Dermis blood vessel endothelial cell (primary cell): Measurements from ENCODE around the gene KIF18A. TPM values are rescaled to one million over a fixed set of nuclear protein-coding genes. Genes with fewer than 3 reads are reported as not detected.
A peak's percentile ranks its signal among the peaks of the same experiment; 100 is the strongest.
"Not testable (repeated sequence)": the region's sequence is repeated elsewhere in the genome, so short reads cannot be mapped to it uniquely, and the experiment has no call there.

Source experiments
- DNase-seq: peaks from one replicate; pipeline ENCODE4 v3.0.0; 2010
- total RNA-seq: library from RNA; depleted of rRNA; stranded (reverse); fragments of >200 nt; gene quantifications from 2 replicates; pipeline ENCODE4 v1.2.3, GENCODE V29; 2014

KIF18A gene
- 4.8 and 17.9 TPM in 2 replicates for total RNA-seq

GRCh38 chr11:28107750-28108618 lies at the start of gene KIF18A, which contains the start of gene METTL15:
TSS of gene KIF18A (minus strand) at chr11:28108156. CDS start at chr11:28097947, 10,209 bp downstream.
TSS of gene METTL15 (plus strand) at chr11:28108388. CDS start at chr11:28113335, 4,947 bp downstream.
- peak; percentile 100 for DNase-seq

DNA sequence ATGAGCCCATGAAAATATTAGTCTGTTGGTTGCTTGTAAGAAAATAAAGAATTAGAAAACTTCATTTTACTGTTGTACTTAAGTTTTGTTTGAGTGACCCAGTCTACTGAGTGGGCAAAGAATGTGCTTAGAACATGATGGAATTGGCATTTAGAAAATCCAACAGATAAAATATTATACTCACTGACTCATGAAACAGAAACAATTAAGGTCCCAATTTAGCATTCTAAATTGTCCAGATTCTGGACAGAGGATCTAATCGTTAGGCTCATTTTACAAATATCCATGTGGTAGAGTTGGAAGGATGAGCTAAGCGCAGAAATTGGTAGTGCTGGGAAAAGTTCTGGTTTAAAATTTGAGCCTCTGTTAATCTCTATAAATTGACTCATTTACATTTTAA lies 45.6 kb upstream of the KIF18A start:
- DNase-seq, result no peak

DNA sequence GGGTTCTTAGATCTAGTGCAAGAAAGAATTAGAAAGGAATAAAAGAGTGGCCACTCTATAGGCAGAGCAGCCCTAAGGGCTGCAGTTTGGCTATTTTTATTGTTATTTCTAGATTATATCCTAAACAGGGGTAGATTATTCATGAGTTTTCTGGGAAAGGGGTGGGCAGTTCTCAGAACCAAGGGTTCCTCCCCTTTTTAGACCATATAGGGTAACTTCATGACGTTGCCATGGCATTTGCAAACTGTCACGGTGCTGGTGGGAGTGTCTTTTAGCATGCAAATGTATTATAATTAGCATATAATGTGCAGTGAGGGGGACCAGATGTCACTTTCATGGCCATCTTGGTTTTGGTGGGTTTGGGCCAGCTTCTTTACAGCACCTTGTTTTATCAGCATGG lies 44.8 kb upstream of the KIF18A start:
- no peak for DNase-seq

- DNase-seq, result peak; percentile 89
Observed at GRCh38 chr11:28146123-28146751, 38.3 kb upstream of the KIF18A start.

DNA sequence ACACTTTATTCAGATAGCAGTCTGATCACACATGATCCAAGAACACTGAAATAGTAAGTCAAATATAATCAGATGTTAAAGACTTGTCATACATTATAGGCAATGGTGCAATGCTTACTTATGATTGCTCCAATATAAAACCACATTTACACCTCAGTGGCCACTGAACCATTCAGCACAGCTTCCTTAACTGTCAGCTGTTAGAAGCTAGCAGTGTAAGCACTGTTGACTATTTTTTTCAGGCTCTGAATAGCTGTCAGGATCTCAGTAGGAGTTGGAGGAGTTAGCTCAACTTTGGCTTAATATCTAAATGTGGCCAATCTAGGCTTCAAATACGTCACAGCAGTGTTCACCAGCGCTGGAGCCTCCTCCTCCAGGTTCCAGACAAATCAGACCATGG lies 36.9 kb upstream of the KIF18A start:
- no peak for DNase-seq

- DNase-seq, result no peak
Observed at GRCh38 chr11:28142724-28143123, 34.8 kb upstream of the KIF18A start.

DNA sequence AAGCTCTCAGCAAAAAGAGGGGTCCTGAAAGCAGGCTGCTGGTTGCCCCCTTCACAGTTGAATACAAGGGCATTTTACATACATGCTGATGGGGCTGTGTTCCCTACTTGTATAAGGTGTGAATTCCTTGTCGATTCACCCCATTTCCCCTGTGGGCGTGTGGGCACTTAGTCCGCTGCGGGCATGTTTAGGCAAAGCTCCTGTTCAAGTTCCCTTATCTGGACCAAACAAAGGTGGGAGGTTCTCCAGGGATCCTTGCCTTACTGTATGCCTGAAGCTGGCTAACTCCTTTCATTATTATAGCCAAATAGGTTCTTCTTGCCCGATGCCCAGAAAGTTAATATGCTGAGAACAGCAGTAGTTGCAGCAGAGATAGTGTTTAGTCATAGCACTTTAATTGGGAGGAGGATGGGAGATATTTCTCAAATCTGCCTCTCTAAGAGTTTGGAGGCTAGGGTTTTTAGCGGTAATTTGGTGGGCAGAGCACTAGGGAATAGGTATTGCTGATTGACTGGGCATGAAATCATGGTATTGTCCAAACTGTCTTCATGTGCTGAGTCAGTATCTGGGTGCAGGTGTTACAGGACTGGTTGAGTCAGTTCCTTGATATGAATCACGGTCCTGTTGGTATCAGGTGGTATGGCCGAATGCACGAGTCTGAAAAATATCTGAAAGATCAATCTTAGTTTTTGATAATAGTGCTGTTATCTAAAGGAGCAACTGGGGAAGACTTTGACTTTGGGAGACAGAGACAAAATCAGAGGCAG lies 32.9 kb upstream of the KIF18A start:
- no peak for DNase-seq

DNA sequence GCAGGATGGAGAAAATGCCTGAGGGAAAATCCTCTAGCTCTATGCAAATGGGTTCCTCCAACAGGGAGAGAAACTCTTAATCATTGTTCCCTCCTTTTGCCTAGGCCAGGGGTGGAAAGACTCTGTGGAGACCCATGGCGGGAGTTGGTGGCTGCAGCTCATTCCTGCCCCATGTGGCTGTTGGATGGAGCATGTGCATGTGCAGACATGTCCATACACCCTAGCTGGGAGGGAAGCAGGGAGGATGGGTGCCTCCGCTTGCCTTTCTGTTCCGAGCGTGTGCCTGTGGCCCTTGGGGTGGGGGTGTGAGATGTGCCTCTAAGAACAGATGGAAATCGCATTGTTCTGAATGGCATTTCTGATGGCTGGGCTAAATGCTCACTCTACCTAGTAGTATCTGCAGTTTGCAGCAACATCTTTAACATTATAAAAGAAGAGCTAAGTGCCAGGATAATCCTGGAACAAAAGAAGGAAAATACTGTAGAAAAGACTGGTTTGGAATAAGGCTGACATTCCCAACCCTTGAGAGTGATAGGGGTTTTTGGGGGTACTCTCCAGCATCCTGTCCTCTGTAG lies 32.0 kb upstream of the KIF18A start:
- no peak for DNase-seq

DNA sequence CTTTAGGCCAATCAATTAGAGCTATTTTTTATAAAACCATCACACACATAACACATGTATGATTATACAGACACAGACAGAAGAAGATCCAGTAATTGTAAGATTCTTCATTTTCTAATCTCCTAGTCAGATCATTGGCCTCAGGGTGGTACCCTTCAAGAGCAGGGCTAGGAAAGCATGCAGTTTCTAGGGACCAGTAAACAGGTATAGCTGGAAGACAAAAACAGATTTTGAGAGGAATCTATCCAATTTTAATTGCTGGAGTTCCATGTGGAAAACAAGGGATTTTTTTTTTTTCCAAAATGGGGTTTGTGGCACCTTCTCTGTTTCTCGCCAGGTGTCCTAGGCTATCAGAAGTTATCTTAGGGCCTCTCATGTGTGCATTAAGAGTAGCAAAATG lies 29.9 kb upstream of the KIF18A start:
- DNase-seq, result no peak

GRCh38 chr11:28137366-28137765 lies 29.4 kb upstream of the KIF18A start:
- DNase-seq, result no peak

DNA sequence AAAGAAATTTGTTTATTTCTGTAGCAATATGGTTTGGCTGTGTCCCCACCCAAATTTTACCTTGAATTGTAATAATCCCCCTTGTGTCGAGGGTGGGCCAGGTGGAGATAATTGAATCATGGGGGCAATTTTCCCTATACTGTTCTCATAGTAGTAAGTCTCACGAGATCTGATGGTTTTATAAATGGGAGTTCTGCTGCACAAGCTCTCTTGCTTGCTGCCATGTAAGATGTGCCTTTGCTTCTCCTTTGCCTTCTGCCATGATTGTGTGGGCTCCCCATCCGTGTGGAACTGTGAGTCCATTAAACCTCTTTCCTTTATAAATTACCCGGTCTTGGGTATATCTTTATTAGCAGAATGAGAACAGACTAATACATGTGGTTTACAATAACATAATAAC lies 28.2 kb upstream of the KIF18A start:
- DNase-seq, result not testable (repeated sequence)

- DNase-seq, result no peak
Observed at GRCh38 chr11:28133146-28133545, 25.2 kb upstream of the KIF18A start.

- DNase-seq, result no peak
Observed at GRCh38 chr11:28132548-28132947, 24.6 kb upstream of the KIF18A start.

GRCh38 chr11:28123151-28123581 lies 15.2 kb upstream of the KIF18A start:
- peak; percentile 27 for DNase-seq

DNA sequence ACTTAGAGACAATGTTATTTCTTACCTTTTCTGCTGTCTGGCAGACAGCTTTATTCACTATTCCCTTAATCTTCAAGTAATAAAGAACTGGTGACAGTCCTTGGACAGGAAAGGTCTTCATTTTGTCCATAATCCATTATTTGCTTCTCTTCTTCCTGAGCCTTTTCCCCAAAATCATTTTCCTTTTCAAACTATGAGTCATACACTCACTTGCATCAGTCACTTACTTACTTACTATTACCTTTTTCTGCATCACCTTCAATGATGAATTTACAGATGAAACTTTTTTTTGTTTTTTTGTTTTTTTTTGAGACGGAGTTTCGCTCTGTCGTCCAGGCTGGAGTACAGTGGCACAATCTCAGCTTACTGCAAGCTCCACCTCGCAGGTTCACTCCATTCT lies 9.8 kb upstream of the KIF18A start:
- no peak for DNase-seq

GRCh38 chr11:28114731-28115130 lies 6.8 kb upstream of the KIF18A start:
- DNase-seq, result no peak

- DNase-seq, result no peak
Observed at GRCh38 chr11:28114116-28114515, 6.2 kb upstream of the KIF18A start.

DNA sequence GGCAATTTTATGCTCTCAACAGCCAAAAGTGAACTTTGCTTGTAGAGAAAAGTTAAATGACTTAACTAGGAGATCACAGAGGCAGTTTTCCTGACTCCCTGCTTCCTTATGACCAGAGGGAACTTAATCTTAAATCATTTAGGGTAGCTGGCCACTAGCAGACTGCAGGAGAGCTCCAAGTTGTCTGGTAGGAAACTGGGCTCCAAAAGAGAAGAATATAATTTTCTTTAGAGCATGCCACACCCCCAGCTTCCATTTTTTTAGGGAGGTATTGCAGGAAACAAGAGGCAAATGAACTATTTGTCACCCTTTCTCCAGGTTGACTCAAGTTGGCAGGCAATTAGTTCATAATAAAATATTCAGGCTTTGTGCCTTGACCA lies 2.9 kb upstream of the KIF18A start:
- peak; percentile 38 for DNase-seq

DNA sequence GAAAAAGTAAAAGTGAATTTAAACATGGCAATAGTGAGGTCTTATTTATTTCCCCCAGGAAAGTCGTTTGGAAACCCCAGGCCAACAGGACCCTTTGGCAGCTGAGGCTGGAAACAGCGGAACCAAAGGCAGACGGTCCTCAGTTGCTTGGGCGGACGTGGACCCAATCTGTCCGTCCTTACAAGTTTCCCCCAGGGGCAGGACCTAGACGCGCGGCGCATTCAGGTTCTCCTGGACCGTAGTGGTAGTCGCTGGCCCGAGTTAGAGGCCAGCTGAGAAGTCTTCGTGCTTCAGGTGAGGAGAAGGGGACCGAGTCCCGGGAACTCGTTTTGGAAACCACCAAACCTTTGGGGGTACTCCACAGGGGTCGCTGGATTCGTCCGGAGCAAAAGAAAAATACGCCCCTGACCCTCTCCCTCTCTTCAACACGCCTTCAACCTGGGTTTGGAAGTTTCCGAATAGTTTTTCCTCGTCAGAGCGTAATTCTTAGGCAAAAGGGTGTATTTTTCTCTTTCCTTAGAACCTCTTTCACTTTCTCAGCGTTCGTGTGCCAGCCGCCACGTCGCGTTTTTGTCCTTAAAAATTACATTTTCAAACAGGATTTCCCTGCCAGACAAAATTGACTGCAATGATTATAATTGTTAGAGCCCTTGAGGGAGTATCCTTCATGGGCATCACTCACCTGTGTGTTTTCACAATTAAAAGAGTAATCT lies 2.3 kb upstream of the KIF18A start:
- DNase-seq, result peak; percentile 85

GRCh38 chr11:28108958-28109357 lies 1.0 kb upstream of the KIF18A start:
- peak; percentile 22 for DNase-seq

DNA sequence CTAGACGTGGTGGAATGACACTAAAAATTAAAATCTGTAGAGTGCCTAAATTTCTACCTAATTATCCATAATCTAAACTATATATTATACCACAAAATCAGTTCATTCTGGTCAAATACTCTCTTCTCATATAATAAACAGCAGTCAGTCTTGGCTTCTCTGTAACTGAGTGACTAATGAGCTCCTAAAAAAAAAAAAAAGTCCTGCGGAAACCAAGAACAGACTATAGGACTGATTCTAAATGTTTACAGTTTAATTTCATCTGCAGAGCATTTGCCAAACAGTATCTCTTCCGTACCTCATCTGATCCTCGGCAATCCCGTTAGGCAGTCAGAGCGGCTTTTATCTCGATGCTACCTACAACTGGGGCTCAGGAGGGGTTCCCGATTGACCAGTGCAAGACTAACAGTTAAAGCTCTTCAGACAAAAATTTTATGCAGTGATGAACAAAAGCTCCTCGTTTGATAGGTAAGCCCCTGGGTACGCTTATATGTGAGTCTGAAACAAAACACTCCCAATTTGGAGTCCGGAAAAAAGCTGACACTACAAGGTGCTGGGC lies 686 bp downstream of the KIF18A start:
- DNase-seq, result no peak
